ENCODE data around the gene GPR37L1.

The GPR37L1 gene

GRCh38 chr1:202181586-202181985 is 58.9 kb downstream of the GPR37L1 start:
- no peak for DNase-seq (ENCODE audit: low read depth in 2 of 2)
- no peak for TF ChIP-seq CTCF (IDR thresholded peaks at IDR 0.05; ENCODE audit: low read depth, low read length)
- H3K4me3 ChIP-seq (replicated peaks in 1 of 2; ENCODE audit: low read depth in 2 of 2, low read length in 2 of 2), result no peak overlapping the region

GRCh38 chr1:202182040-202182877 is 59.5 kb downstream of the GPR37L1 start:
- no peak overlapping the region for H3K4me3 ChIP-seq (replicated peaks in 1 of 2; ENCODE audit: low read depth in 2 of 2, low read length in 2 of 2)
- no peak for DNase-seq (ENCODE audit: low read depth in 2 of 2)
- TF ChIP-seq CTCF (IDR thresholded peaks at IDR 0.05; ENCODE audit: low read depth, low read length), result no peak

Data from cardiac fibroblast (primary cell).